NCI-H128 (cell line): ENCODE measurements around the gene MRPL10.
A peak's percentile ranks its signal among the peaks of the same experiment; 100 is the strongest.

Source experiments
- DNase-seq: peaks from one replicate; lab custom pipeline; 2025; ENCODE audit not compliant: unreplicated experiment; lab: John Stamatoyannopoulos, UW

Gene MRPL10

GRCh38 chr17:47831003-47831933 lies at the start of gene MRPL10, which contains the start of gene LRRC46:
TSS of gene MRPL10 (minus strand) at chr17:47831541. CDS start at chr17:47831511, 30 bp downstream.
TSS of gene LRRC46 (plus strand) at chr17:47831670. CDS start at chr17:47831990, 320 bp downstream.
- DNase-seq: peak; percentile 70

GRCh38 chr17:47879776-47880454 lies 48.6 kb upstream of the MRPL10 start:
- no peak for DNase-seq

GRCh38 chr17:47879028-47879585 lies 47.8 kb upstream of the MRPL10 start:
- DNase-seq: no peak

GRCh38 chr17:47878203-47879027 lies 47.1 kb upstream of the MRPL10 start:
- no peak for DNase-seq

- DNase-seq: no peak
Measured at GRCh38 chr17:47877368-47878034, 46.2 kb upstream of the MRPL10 start.

- DNase-seq: no peak
Measured at GRCh38 chr17:47875011-47875985, 44.0 kb upstream of the MRPL10 start.

GRCh38 chr17:47873200-47874090 lies 42.1 kb upstream of the MRPL10 start:
- DNase-seq: no peak

GRCh38 chr17:47872651-47873161 lies 41.4 kb upstream of the MRPL10 start:
- no peak for DNase-seq

- DNase-seq: no peak
Measured at GRCh38 chr17:47872019-47872650, 40.8 kb upstream of the MRPL10 start.

- DNase-seq: no peak
Measured at GRCh38 chr17:47871048-47871447, 39.7 kb upstream of the MRPL10 start.

GRCh38 chr17:47870056-47870455 lies 38.7 kb upstream of the MRPL10 start:
- DNase-seq: no peak

GRCh38 chr17:47869114-47869513 lies 37.8 kb upstream of the MRPL10 start:
- no peak for DNase-seq

GRCh38 chr17:47867813-47868533 lies 36.6 kb upstream of the MRPL10 start:
- no peak for DNase-seq

GRCh38 chr17:47866941-47867340 lies 35.6 kb upstream of the MRPL10 start:
- DNase-seq: no peak

- DNase-seq: no peak
Measured at GRCh38 chr17:47864791-47865216, 33.5 kb upstream of the MRPL10 start.

GRCh38 chr17:47862621-47863440 lies 31.5 kb upstream of the MRPL10 start:
- no peak for DNase-seq
